Posterior cingulate gyrus (tissue), 11 donors: ENCODE data around the gene PSMG2.

ENCODE experiments used
- DNase-seq, 10 donors: peaks; one replicate each; pipeline versions ENCODE4 v3.0.0 to v3.0.0-alpha.2; 2020 to 2021; ENCODE audit warnings: mixed read lengths in 3 of 10
- intact Hi-C: fragments of 100-400 bp; cut with DNase I; formaldehyde crosslinking; loops from one replicate; pipeline ENCODE4 v1.15.1; 2023

PSMG2 gene

GRCh38 chr18:12702221-12703095 is at the start of gene PSMG2, which contains the start of gene CEP76:
TSS of gene PSMG2 (plus strand) at chr18:12703042. CDS start at chr18:12703108, 66 bp downstream.
TSS of gene CEP76 (minus strand) at chr18:12702723. CDS start at chr18:12702548, 175 bp downstream.
- DNase-seq: peak; percentile 65 to 98 (median 83)
- intact Hi-C loops: loop anchor here (5.0 kb wide), 2 partner anchors 180 to 310 kb away; partner anchors contain the start of gene PTPN2

GRCh38 chr18:12654971-12655370 is 47.9 kb upstream of the PSMG2 start:
- DNase-seq: no peak
- intact Hi-C loops: loop anchor here (5.0 to 10.0 kb wide), 3 partner anchors 120 to 248 kb away; partner anchors contain the start of gene PRELID3A

GRCh38 chr18:12656605-12656937 is 46.3 kb upstream of the PSMG2 start:
- DNase-seq: no peak
- intact Hi-C loops: loop anchor here (5.0 to 10.0 kb wide), 3 partner anchors 122 to 249 kb away; partner anchors contain the start of gene PRELID3A

- peak in 9 of 10 donors; percentile 23 to 89 (median 40) for DNase-seq
- intact Hi-C loops: loop anchor here (5.0 to 10.0 kb wide), 3 partner anchors 122 to 250 kb away; partner anchors contain the start of gene PRELID3A
These were observed 45.7 kb upstream of the PSMG2 start for GRCh38 chr18:12656938-12657683.

- intact Hi-C loops: loop anchor here (1.0 to 10.0 kb wide), 4 partner anchors 123 to 281 kb away; partner anchors contain the start of genes AFG3L2 and PRELID3A
- peak; percentile 51 to 96 (median 73) for DNase-seq
These were observed 45.0 kb upstream of the PSMG2 start, which contains the start of gene SPIRE1 for GRCh38 chr18:12657684-12658425. TSS of gene SPIRE1 (minus strand) at chr18:12658107. CDS start at chr18:12657866, 241 bp downstream.

- DNase-seq: peak; percentile 20 to 91 (median 45)
- intact Hi-C loops: loop anchor here (1.0 to 10.0 kb wide), 4 partner anchors 124 to 281 kb away; partner anchors contain the start of genes AFG3L2 and PRELID3A
These were observed 44.3 kb upstream of the PSMG2 start for GRCh38 chr18:12658426-12659138.

- DNase-seq: peak in 4 of 10 donors; percentile 25 to 72 (median 38)
- intact Hi-C loops: loop anchor here (1.0 to 10.0 kb wide), 4 partner anchors 125 to 269 kb away; partner anchors contain the start of gene PRELID3A
These were observed 42.8 kb upstream of the PSMG2 start for GRCh38 chr18:12659904-12660605.

GRCh38 chr18:12668041-12668440 is 34.8 kb upstream of the PSMG2 start:
- intact Hi-C loops: no loop called here
- peak in 1 of 10 donors; percentile 13 for DNase-seq

- DNase-seq: peak in 4 of 10 donors; percentile 6 to 80 (median 20)
- intact Hi-C loops: no loop called here
These were observed 23.6 kb upstream of the PSMG2 start for GRCh38 chr18:12679183-12679786.

GRCh38 chr18:12686100-12686499 is 16.7 kb upstream of the PSMG2 start:
- intact Hi-C loops: no loop called here
- no peak for DNase-seq

- no peak for DNase-seq
- intact Hi-C loops: no loop called here
These were observed 13.5 kb upstream of the PSMG2 start for GRCh38 chr18:12689256-12689850.

- intact Hi-C loops: no loop called here
- DNase-seq: no peak
These were observed 10.6 kb upstream of the PSMG2 start for GRCh38 chr18:12692206-12692605.

- intact Hi-C loops: no loop called here
- no peak for DNase-seq
These were observed 8.8 kb upstream of the PSMG2 start for GRCh38 chr18:12694032-12694431.

GRCh38 chr18:12699747-12700146 is 3.1 kb upstream of the PSMG2 start:
- DNase-seq: no peak
- intact Hi-C loops: loop anchor here (5.0 kb wide), 2 partner anchors 183 to 307 kb away; partner anchors contain the start of gene PTPN2

- intact Hi-C loops: loop anchor here (5.0 kb wide), 2 partner anchors 181 to 309 kb away; partner anchors contain the start of gene PTPN2
- no peak for DNase-seq
These were observed 1.7 kb upstream of the PSMG2 start for GRCh38 chr18:12701161-12701560.

- no peak for DNase-seq
- intact Hi-C loops: loop anchor here (5.0 kb wide), 2 partner anchors 179 to 311 kb away; partner anchors contain the start of gene PTPN2
These were observed 290 bp downstream of the PSMG2 start for GRCh38 chr18:12703096-12703567.

- DNase-seq: no peak
- intact Hi-C loops: loop anchor here (5.0 kb wide), 2 partner anchors 179 to 311 kb away; partner anchors contain the start of gene PTPN2
These were observed 822 bp downstream of the PSMG2 start for GRCh38 chr18:12703664-12704063.
